GM18502 (cell line): ENCODE data around the gene RNLS.
"Not testable (repeated sequence)": the region's sequence is repeated elsewhere in the genome, so short reads cannot be mapped to it uniquely, and the experiment has no call there.

Experiments used
- ATAC-seq: cut with Tn5 transposase; IDR thresholded peaks from one replicate; pipeline ENCODE4 v1.9.1; 2021; ENCODE audit warnings: mild to moderate bottlenecking; ENCODE audit not compliant: unreplicated experiment, poor library complexity

The RNLS gene

DNA sequence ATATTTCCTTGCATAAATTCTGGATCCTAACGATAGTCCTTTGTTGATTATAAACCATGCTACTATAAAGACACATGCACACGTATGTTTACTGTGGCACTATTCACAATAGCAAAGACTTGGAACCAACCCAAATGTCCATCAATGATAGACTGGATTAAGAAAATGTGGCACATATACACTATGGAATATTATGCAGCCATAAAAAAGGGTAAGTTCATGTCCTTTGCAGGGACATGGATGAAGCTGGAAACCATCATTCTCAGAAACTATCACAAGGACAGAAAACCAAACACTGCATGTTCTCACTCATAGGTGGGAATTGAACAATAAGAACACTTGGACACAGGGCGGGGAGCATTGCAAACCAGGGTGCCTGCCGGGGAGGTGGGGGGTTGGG is 306.2 kb downstream of the RNLS start:
- ATAC-seq: not testable (repeated sequence)

DNA sequence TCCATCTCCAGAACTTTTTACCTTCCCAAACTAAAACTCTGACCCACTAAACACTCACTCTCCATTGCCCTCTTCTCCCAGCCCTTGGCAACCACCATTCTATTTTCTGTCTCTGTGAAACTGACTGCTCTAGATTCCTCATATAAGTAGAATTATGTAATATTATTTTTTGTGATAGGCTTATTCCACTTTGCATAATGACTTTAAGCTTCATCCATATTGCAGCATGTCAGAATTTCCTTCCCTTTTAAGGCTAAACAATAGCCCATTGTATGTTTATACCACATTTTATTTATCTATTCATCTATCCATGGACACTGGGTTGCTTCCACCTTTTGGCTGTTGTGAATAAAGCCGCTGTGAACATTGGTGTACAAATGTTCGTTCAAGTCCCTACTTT is 308.8 kb downstream of the RNLS start:
- no peak for ATAC-seq

DNA sequence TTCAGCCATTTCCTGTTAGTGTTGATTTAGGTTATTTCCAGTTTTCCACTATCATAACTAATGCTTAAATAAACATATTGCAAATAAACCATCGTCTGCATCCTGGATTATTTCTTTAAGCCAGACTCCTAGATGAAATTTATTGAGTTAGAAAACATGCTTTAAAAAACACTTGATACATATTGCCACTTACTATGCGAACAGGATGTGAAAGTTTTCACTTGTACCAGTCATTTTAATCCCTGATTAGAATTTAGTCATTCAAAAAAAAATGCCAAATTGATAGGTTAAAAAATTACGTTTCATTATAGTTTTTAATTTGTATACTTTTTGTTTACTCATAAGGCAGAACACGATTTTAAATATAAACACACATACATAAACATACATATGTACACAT is 309.6 kb downstream of the RNLS start:
- no peak for ATAC-seq

DNA sequence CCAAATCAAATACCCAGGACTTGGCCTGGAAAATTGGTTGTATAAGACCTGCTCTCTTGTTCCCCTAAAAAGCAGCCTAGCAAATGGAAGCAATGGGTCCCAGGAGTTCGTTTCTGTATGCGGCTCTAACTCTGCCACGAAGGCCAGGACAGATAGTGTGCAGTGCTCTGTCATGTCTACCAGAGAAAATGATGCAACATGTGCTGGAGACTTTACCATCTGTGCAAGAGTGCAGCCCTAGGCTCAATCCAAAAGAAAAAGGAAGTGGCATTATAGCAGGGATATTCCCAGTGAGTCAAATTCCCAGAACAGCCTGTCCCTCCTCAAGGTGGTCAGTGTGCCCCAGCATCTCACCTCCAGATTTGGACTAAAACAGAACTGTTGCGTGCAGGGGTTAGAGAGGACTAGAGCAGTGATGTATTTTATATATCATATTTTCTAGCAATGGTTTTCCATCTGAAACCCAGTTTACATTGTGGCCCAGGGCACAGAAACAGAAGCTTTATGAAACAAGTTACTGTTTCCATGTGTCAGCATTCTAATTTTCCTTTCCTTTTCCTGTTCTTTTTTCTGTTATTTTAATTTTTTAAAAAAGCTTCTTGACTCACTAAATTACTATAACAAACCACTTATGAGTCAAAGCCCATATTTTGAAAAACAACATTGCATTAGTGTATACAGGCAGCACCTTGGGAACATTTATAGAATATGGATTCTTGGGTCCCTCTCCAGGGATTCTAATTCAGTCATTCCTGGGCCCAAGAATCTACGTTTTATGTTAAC is 311.2 kb downstream of the RNLS start:
- peak; percentile 23 for ATAC-seq

DNA sequence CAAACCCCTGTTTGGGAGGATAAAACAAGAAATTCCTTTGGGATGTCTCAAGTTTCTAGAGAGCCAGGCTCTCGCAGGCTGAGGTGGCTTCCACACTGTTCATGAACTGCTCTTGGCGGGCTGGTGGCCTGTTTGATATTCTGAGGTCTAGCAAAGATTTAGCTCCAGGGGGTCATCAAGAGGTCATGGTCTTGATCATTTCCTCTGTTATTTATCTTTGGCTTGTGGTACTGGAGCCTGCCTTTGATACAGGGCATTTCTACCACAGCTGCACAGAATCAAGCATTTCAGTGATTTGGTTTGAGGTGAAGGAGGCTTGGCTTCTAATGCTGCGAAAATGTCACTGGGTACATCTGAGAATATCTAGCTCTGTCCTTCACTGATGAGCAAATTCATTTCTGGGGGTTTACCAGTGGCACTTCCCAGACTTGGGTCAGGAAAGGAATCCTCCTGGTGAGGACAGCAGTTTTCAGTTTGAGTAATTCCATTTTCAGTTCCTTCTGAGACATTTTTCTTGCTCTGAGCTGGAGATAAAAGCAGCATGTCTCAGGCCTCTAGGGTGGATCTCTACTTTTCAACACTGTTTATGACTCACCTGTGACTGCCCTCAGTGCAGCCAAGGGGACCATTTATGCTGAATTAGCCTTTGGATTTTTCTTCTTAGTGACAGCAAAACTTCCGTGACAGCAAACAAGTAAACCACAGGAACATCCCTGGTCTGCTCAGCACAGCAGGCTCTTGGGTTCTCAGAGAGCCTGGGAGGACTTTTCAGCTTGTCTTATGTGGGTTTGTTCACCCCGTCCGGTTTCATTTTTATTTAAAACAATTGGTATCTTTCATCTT is 312.0 kb downstream of the RNLS start:
- peak; percentile 92 for ATAC-seq

DNA sequence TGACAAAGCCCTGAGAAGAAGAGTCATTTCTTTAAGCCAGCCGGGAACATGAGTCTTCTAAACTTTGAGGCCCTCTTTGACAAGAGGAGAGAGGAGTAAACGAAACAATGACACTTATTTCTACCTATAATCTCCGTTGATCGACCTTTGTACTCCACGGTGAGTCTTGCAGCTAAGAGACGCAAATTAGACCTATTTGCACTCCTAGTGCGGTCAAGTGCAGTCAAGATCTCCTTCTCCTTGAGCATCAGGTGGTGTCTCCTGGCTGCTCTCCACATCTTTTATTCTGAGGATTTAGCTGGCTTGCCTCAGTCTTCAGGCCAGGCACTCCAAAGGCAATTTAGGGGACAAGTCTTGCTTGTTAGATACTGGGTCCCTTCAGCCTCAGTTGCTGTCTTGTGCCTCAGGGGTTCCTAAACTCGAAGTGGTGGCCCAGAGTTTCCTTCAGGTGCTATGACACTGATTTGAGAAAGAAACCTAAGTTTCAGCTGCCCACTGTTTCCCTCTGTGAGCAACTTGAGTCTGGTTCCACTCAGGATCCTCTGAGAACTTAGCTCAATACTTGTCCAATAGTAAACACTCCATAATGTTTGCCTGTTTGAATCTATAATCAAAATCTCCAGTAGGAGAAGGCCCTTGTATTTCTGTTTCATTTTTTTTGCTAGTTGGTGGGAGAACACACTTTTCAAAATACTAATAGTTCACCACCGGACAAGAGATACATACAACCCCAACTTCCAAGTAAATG is 312.9 kb downstream of the RNLS start:
- no peak for ATAC-seq

DNA sequence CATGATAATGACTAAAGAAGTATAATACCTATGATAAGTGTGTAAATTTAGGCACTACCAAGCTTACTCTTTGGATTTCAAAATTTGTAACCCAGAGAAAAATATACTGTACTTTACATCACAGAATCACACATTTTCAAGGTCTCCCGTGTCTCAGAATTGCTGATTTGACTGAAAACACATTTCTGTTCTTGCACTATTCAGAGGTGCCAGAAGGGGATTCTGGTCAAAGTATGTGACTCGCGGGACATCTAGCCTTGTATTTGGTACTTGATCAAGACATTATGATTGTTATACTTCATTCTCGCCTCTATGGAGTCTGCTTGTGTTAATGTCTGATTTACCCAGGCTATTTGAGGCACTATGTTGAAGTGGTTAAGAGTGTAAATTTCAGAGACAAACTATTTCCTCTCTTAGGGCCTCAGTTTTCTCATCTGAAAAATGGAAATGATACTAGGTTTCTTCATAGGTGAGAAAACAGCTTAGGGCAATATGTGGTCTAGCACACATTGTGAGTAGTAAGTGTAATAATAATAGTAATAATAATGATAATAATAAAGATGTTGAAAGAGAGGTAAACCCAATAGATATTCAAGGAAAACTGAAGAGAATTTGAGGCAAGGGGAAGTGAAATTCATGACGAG is 320.4 kb downstream of the RNLS start:
- ATAC-seq: no peak

DNA sequence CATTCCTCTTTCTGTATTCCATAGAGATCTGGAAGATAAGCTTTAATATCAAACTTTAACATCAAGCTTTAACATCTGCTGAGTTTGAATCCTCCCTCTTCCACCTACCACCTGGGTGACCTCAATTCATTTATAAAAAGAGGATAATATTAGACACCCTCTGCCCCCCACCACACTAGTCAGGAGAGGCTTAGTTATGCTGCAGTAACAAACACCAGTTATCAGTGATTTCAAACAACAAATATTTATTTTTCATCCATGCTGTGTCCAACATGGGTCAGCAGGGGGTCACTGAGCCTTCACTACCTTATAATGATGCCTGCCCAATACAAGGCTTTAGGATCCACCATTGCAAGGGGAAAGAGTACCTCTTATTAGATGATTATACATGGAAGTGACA is 322.0 kb downstream of the RNLS start:
- no peak for ATAC-seq

DNA sequence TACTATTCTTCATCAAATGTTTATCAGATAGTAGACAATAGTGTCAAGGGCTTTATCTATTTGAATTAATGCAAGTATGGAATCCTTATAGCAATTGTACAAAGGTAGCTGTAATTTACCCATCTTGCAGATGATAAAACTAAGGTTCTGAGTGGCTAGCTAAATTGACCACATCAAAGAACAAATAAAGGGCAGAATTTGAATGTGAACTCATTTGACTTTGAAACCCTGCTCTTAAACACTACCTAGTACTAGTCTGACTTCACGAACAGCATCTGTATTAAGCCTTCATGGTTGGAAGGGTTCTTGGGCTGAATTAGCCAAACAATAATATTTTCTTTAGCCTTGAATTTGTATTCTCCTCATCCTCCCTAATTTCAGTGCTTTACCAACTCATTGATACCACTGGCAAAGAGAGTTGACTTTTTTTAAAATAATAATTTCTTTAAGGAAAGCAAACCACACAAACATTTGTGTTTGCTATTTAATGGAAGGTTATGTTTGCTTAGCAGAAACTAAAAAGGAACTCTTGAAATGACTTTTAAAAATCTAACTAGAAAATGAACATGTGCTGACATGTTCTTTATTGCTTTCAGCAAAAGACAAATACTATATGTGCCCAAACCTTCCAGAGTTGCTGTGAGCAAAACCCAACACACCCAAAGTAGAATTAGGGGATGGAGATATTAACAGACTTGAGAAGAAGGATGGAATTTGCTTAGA is 322.6 kb downstream of the RNLS start:
- ATAC-seq: no peak

DNA sequence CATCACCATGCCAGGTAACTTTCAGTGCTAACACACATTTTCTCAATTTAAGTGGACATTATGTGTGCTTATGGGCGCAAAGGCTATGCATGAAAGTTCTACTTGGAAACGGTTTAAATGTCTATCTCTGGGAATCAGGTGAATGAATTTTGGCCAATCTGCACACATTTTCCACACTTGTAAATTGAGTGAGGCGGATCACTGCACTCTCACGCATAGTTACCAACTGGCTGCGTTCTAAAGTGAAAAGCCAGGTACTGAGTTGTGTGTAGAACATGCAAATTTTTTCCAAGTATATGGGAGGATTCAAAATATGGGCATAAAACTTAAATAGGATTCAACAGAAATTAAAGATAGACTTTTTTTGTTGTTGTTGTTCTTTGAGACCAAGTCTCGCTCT is 323.7 kb downstream of the RNLS start:
- ATAC-seq: no peak

DNA sequence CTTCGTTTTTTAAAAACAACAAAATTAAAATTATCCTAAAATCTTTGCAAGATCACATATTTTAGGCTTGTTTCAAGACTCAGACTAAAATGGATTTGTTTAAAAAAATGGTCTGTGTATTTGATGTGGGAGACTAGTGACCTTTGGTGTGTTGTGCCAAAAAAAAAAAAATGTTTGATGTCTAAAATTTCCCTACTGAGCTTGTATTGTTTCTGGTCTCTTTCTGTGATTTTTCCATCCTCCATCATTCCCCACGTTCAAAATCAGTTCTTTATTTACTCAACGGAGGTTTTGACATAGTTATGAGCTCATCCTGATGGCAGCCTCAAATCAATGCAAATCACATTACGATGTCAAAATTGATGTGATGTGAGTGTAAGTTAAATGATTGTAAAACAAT is 326.2 kb downstream of the RNLS start:
- no peak for ATAC-seq

DNA sequence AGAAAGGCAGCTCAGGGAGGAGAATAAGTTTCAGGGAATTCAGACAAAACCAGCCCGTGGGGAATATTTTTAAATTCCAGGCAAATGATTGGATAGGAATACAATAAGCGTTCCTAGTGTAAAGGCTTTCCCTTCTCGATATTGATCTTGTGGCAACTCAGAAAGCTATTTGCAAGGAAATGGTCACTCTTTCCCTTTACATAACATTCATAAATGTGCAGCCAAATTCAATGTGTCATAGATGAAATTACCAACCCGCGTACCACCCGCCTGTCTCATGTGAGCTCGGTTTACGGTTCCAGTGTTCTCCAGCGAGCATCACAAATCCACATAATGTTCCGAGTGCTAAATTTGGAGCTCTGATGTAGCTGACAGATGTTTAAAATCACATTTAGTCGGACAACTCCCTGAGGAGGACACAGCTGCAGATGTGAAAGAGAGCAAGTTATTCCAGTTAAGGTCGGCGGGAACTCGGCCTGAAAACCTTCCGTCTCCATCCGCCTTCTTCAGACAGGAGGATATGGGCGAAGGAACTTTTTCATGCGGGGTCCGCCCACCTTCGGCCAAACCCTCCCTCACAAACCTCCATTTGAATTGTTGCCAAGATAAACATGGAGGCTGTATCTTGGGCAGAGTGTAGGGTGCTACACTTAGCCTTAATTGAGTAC is 327.0 kb downstream of the RNLS start:
- ATAC-seq: no peak

DNA sequence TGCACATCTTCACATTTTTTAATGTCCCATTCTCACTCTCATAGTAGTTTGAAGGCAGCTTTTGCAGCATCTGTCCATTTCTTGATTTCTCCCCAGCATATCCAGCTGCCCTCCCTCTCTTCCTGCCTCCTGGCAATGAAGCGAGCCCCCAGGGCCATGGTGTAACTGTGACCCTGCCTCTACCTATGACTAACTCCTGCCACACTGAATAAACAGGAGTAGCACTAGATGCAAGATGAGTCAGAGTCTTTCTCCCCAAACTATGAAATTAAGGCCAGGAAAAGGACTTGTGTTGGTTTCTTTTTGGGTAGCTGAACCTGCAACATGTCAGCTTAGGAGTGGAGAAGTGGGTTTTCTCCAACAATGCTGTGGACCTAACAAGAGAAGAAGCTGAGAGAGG is 329.0 kb downstream of the RNLS start:
- ATAC-seq: peak; percentile 53

DNA sequence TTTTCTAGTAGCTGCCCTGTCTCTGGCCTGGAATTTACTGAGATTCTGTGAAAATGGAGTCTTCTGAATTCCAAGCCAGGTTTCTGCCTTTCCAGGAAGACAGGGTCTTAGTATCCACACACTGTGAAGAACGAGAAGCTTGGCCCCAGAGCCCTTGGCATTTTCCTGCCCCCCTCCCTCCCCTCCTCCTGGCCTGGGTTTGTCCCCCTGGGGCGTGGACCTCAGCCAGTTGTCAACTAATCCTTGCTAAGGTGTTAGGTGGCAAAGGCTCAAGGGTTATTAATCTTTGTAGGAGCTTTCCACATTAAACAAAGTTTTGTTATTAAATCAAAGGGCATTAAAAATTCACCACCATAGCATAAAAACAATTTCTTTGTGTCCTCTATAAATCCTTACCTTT is 329.5 kb downstream of the RNLS start:
- no peak for ATAC-seq

DNA sequence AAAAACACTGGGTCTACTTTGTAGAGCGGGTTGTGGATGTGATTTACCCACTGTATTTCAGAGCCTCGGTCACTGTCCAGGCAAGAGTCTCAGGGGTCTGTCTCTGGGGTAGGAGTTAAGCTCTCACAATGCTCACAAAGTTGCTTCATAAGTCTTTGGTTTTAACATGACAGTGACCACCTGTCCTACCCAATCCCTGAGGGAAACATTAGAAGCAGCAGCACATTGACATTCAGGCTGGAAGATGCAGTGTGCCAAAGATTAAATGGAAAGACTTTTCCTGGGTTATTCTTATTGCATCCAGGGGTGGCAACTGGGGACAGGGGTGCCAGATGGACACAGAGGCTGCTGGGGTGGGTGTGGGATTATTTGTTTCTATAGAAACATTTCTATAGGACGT is 330.0 kb downstream of the RNLS start:
- ATAC-seq: no peak

DNA sequence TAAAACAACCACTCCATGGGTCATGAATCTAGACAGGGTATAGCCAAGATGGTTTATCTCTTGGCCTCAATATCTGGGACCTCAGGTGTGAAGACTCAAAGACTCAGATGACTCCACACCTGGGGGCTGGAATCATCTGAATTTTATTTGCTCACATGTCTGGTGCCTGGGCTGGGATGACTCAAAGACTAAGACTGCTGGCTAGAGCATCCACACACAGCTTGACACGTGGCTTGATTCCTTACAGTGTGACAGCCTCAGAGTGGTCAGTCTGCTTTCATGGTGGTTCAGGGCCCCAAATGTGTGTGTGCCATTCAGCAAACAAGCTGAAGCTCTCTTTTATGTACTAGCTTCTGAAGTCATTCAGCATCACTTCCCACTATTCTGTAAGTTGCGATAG is 333.7 kb downstream of the RNLS start:
- no peak for ATAC-seq

DNA sequence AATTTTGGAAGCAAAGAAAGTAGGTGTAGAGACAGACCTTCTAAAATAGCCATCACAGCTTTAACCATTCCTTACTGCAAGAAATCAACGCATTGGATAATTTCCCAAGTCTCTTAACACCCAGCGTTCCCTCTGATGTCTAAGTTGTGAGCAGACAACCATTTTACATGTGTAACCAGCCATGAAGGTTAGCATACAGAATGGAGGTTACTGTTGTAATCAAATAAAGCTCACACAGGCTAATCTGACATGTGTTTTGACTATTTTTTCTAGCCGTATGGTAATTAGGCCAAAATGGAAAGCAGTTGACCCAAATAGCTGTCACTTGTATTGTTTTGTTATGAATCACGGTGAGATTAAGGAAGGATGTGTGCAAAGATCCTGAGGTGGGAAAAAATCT is 336.4 kb downstream of the RNLS start:
- no peak for ATAC-seq

DNA sequence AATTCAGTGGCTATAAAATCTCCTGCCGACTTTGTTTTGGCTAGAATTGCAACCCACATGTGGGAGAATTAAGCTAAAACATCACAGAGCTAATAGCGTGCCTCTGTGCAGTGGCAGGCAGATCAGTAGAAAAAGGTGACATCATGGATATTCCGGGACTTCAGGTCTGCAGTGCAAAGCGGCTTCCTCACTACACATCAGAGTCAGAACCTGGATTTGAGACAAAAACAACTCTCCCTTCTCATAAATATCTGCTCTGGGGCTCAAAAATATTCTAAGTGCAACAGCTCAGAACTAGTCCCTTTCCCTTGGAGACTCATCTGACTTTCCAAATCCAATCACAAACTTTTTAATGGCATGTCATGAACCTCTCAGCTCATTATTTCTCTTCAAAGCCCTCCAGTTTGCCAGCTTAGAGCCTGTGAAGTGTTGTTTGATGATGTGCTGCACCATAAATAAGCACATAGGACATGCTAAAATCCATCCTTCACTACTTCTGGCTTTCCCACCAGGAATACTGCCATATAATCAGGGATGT is 337.1 kb downstream of the RNLS start:
- no peak for ATAC-seq
